GM23338 (cell line): Measurements from ENCODE around the gene PINK1. TPM values are rescaled to one million over a fixed set of nuclear protein-coding genes. Genes with fewer than 3 reads are reported as not detected.

ENCODE experiments used
- ATAC-seq: fragments of 200-7000 bp; cut with Tn5 transposase; 3 replicates; pipeline ENCODE4 v1.9.1; 2020
- DNase-seq: peaks from one replicate; pipeline ENCODE4 v3.0.0-alpha.2; 2015; ENCODE audit warnings: low spot score
- H2AFZ ChIP-seq: fragments of 200-600 bp; sonication (generic); 2 replicates; pipeline ENCODE4 v1.8.0; 2016; ENCODE audit warnings: antibody characterized with exemption, mild to moderate bottlenecking, moderate library complexity
- H3F3A ChIP-seq: fragments of 200-600 bp; sonication (generic); replicated peaks from 2 replicates; pipeline ENCODE4 v1.8.0; 2017; ENCODE audit warnings: antibody characterized with exemption, mixed run types, low read depth
- H3K27ac ChIP-seq: fragments of 200-600 bp; sonication (generic); 2 replicates; pipeline ENCODE4 v1.6.1; 2016; ENCODE audit warnings: low read depth
- H3K27me3 ChIP-seq: fragments of 200-600 bp; sonication (generic); 2 replicates; pipeline ENCODE4 v1.8.0; 2016; ENCODE audit warnings: mild to moderate bottlenecking, mixed run types, moderate library complexity; ENCODE audit not compliant: insufficient read depth
- H3K36me3 ChIP-seq: fragments of 200-600 bp; sonication (generic); 2 replicates; pipeline ENCODE4 v1.8.0; 2016; ENCODE audit warnings: mild to moderate bottlenecking; ENCODE audit not compliant: insufficient read depth
- H3K4me1 ChIP-seq: fragments of 200-600 bp; sonication (generic); 2 replicates; pipeline ENCODE4 v1.8.0; 2016; ENCODE audit warnings: mild to moderate bottlenecking, moderate library complexity; ENCODE audit not compliant: insufficient read depth
- H3K4me2 ChIP-seq: fragments of 200-600 bp; sonication (generic); 2 replicates; pipeline ENCODE4 v1.7.1; 2017; ENCODE audit warnings: mixed run types
- H3K4me3 ChIP-seq: fragments of 200-600 bp; sonication (generic); 2 replicates; pipeline ENCODE4 v1.6.1; 2016; ENCODE audit warnings: mixed run types
- H3K79me2 ChIP-seq: fragments of 200-600 bp; sonication (generic); replicated peaks from 2 replicates; pipeline ENCODE4 v1.8.0; 2017; ENCODE audit warnings: mild to moderate bottlenecking; ENCODE audit not compliant: insufficient read depth
- H3K9me2 ChIP-seq: fragments of 200-600 bp; sonication (generic); 2 replicates; pipeline ENCODE4 v1.8.0; 2017; ENCODE audit not compliant: insufficient read depth
- H4K20me1 ChIP-seq: fragments of 200-600 bp; sonication (generic); replicated peaks from 2 replicates; pipeline ENCODE4 v1.8.0; 2017; ENCODE audit warnings: mild to moderate bottlenecking; ENCODE audit not compliant: insufficient read depth
- H3K27ac Mint-ChIP-seq: 2 replicates; pipeline ENCODE4 v1.8.0; 2020; ENCODE audit warnings: inconsistent platforms, mild to moderate bottlenecking, moderate library complexity, mixed read lengths
- H3K27me3 Mint-ChIP-seq: 3 replicates; pipeline ENCODE4 v1.8.0; 2022; ENCODE audit warnings: low read depth, mild to moderate bottlenecking, moderate library complexity, mixed read lengths, inconsistent platforms; ENCODE audit not compliant: insufficient read depth, poor library complexity
- H3K36me3 Mint-ChIP-seq: 3 replicates; pipeline ENCODE4 v1.8.0; 2021; ENCODE audit warnings: low read depth, mild to moderate bottlenecking, inconsistent platforms, moderate library complexity, mixed read lengths
- H3K4me1 Mint-ChIP-seq: 3 replicates; pipeline ENCODE4 v1.8.0; 2020; ENCODE audit warnings: mild to moderate bottlenecking, inconsistent platforms, mixed read lengths
- H3K4me3 Mint-ChIP-seq: 3 replicates; pipeline ENCODE4 v1.8.0; 2021; ENCODE audit warnings: moderate library complexity, mild to moderate bottlenecking, inconsistent platforms, mixed read lengths
- H3K9me3 Mint-ChIP-seq: 3 replicates; pipeline ENCODE4 v1.8.0; 2020; ENCODE audit warnings: moderate library complexity, mild to moderate bottlenecking, inconsistent platforms, mixed read lengths
- CREB1 ChIP-seq: fragments of 250-450 bp; sonication (Bioruptor Pico); IDR thresholded peaks from 2 replicates; pipeline ENCODE4 v1.5.0; 2020; ENCODE audit warnings: low read depth, mild to moderate bottlenecking, moderate library complexity
- EZH2 ChIP-seq: fragments of 200-600 bp; sonication (generic); IDR thresholded peaks from one replicate; pipeline ENCODE4 v1.8.0; 2017; ENCODE audit warnings: antibody characterized with exemption, mild to moderate bottlenecking, low read depth; ENCODE audit not compliant: unreplicated experiment
- EZH2phosphoT487 ChIP-seq: fragments of 200-600 bp; sonication (generic); IDR thresholded peaks from one replicate; pipeline ENCODE4 v1.8.1; 2018; ENCODE audit warnings: antibody characterized with exemption; ENCODE audit not compliant: unreplicated experiment
- JUNB ChIP-seq: IDR thresholded peaks from one replicate; pipeline ENCODE4 v1.6.1; 2016; ENCODE audit warnings: antibody characterized with exemption; ENCODE audit not compliant: unreplicated experiment
- NANOG ChIP-seq: IDR thresholded peaks from 2 replicates; pipeline ENCODE4 v1.6.1; 2016; ENCODE audit warnings: antibody characterized with exemption, borderline replicate concordance
- POLR2AphosphoS5 ChIP-seq: IDR thresholded peaks from 2 replicates; pipeline ENCODE4 v1.6.1; 2016; ENCODE audit warnings: antibody characterized with exemption, low read depth
- STAT1 ChIP-seq: IDR thresholded peaks from one replicate; pipeline ENCODE4 v1.6.1; 2016; ENCODE audit warnings: antibody characterized with exemption; ENCODE audit not compliant: unreplicated experiment
- ZNF114 ChIP-seq: fragments of 250-450 bp; sonication (Bioruptor Pico); IDR thresholded peaks from 2 replicates; pipeline ENCODE4 v1.5.0; 2020; ENCODE audit warnings: mild to moderate bottlenecking, moderate library complexity
- ZNF331 ChIP-seq: fragments of 250-450 bp; sonication (Bioruptor Pico); IDR thresholded peaks from 2 replicates; pipeline ENCODE4 v1.5.0; 2020; ENCODE audit warnings: low read depth, mild to moderate bottlenecking, moderate library complexity
- polyA plus RNA-seq: library from polyadenylated mRNA; unstranded; fragments of >200 nt; fragmentation: Nextera tagmentation; extraction: Ambion mirVana; gene quantifications from 2 replicates; pipeline ENCODE4 v1.2.1, GENCODE V29; 2016
- total RNA-seq: library from RNA; depleted of rRNA; stranded (reverse); fragments of >200 nt; shearing (Covaris generic); gene quantifications from 2 replicates; pipeline ENCODE4 v1.2.3, GENCODE V29; 2014
- TF ChIP-seq, protein P1 (sequence below): IDR thresholded peaks from 2 replicates; pipeline ENCODE4 v1.6.1; 2016; ENCODE audit warnings: antibody characterized with exemption
- TF ChIP-seq, protein P2 (sequence below): fragments of 250-450 bp; sonication (Bioruptor Pico); IDR thresholded peaks from 2 replicates; pipeline ENCODE4 v1.5.0; 2020; ENCODE audit warnings: mild to moderate bottlenecking, moderate library complexity
- TF ChIP-seq, protein P3 (sequence below): IDR thresholded peaks from one replicate; pipeline ENCODE4 v1.6.1; 2018; ENCODE audit warnings: antibody characterized with exemption; ENCODE audit not compliant: unreplicated experiment
- TF ChIP-seq, protein P4 (sequence below), 2 experiments: fragments of 200-600 bp in 1 of 2; sonication (generic) in 1 of 2; conservative IDR thresholded peaks; 2 replicates each; pipeline versions ENCODE4 v1.5.1 to v1.6.1; 2016 to 2017; ENCODE audit warnings: antibody characterized with exemption in 2 of 2, low read depth in 2 of 2, mild to moderate bottlenecking in 2 of 2, moderate library complexity in 1 of 2

Gene PINK1
- total and polyA plus RNA-seq, 2 experiments from 2014 or later = 20.8 to 42.7 TPM

DNA sequence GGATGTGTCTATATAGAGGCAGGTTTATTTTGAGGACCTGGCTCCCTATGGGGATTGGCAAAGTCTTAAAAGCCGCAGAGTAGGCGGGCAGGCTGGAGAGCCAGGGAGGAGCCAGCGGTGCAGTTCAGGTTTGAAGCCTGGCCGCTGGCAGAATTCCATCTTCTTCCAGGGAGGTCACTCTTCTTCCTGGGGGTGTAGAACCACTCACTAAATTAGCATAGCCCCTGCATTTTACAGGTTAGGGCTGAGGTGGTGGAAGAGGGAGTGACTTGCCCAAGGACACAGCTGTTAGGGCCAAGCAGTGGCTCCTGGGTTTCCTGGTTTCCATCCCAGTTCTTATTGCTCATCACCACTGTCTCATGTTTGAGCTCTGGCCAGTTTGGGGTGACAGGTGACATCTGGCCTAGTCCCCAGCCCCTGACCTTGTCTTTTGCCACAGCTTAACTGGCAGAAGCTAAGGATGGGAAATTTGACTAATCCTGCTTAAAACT, 1.4 kb downstream of the PINK1 start:
- H2AFZ ChIP-seq = peak overlapping the region; percentile 82

More for the DNA sequence above, 1.4 kb downstream of the PINK1 start:
- H3K27me3 Mint-ChIP-seq = peaks cover 18% of the 10 kb centered on the region
- no peak for TF ChIP-seq EZH2phosphoT487
- TF ChIP-seq ZNF114 (CRISPR knock-in tag) = no peak
- TF ChIP-seq ZNF331 (CRISPR knock-in tag) = no peak
- TF ChIP-seq JUNB = no peak
- no peak for TF ChIP-seq CREB1 (CRISPR knock-in tag)
- no peak for TF ChIP-seq EZH2
- TF ChIP-seq, protein P1, sequence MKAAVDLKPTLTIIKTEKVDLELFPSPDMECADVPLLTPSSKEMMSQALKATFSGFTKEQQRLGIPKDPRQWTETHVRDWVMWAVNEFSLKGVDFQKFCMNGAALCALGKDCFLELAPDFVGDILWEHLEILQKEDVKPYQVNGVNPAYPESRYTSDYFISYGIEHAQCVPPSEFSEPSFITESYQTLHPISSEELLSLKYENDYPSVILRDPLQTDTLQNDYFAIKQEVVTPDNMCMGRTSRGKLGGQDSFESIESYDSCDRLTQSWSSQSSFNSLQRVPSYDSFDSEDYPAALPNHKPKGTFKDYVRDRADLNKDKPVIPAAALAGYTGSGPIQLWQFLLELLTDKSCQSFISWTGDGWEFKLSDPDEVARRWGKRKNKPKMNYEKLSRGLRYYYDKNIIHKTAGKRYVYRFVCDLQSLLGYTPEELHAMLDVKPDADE = no peak
- TF ChIP-seq, protein P2, sequence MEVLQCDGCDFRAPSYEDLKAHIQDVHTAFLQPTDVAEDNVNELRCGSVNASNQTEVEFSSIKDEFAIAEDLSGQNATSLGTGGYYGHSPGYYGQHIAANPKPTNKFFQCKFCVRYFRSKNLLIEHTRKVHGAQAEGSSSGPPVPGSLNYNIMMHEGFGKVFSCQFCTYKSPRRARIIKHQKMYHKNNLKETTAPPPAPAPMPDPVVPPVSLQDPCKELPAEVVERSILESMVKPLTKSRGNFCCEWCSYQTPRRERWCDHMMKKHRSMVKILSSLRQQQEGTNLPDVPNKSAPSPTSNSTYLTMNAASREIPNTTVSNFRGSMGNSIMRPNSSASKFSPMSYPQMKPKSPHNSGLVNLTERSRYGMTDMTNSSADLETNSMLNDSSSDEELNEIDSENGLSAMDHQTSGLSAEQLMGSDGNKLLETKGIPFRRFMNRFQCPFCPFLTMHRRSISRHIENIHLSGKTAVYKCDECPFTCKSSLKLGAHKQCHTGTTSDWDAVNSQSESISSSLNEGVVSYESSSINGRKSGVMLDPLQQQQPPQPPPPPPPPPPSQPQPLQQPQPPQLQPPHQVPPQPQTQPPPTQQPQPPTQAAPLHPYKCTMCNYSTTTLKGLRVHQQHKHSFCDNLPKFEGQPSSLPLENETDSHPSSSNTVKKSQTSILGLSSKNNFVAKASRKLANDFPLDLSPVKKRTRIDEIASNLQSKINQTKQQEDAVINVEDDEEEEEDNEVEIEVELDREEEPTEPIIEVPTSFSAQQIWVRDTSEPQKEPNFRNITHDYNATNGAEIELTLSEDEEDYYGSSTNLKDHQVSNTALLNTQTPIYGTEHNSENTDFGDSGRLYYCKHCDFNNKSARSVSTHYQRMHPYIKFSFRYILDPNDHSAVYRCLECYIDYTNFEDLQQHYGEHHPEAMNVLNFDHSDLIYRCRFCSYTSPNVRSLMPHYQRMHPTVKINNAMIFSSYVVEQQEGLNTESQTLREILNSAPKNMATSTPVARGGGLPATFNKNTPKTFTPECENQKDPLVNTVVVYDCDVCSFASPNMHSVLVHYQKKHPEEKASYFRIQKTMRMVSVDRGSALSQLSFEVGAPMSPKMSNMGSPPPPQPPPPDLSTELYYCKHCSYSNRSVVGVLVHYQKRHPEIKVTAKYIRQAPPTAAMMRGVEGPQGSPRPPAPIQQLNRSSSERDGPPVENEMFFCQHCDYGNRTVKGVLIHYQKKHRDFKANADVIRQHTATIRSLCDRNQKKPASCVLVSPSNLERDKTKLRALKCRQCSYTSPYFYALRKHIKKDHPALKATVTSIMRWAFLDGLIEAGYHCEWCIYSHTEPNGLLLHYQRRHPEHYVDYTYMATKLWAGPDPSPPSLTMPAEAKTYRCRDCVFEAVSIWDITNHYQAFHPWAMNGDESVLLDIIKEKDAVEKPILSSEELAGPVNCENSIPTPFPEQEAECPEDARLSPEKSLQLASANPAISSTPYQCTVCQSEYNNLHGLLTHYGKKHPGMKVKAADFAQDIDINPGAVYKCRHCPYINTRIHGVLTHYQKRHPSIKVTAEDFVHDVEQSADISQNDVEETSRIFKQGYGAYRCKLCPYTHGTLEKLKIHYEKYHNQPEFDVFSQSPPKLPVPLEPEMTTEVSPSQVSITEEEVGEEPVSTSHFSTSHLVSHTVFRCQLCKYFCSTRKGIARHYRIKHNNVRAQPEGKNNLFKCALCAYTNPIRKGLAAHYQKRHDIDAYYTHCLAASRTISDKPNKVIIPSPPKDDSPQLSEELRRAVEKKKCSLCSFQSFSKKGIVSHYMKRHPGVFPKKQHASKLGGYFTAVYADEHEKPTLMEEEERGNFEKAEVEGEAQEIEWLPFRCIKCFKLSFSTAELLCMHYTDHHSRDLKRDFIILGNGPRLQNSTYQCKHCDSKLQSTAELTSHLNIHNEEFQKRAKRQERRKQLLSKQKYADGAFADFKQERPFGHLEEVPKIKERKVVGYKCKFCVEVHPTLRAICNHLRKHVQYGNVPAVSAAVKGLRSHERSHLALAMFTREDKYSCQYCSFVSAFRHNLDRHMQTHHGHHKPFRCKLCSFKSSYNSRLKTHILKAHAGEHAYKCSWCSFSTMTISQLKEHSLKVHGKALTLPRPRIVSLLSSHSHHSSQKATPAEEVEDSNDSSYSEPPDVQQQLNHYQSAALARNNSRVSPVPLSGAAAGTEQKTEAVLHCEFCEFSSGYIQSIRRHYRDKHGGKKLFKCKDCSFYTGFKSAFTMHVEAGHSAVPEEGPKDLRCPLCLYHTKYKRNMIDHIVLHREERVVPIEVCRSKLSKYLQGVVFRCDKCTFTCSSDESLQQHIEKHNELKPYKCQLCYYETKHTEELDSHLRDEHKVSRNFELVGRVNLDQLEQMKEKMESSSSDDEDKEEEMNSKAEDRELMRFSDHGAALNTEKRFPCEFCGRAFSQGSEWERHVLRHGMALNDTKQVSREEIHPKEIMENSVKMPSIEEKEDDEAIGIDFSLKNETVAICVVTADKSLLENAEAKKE (CRISPR knock-in tag) = no peak
- no peak for TF ChIP-seq POLR2AphosphoS5
- TF ChIP-seq NANOG = no peak
- TF ChIP-seq, protein P3, sequence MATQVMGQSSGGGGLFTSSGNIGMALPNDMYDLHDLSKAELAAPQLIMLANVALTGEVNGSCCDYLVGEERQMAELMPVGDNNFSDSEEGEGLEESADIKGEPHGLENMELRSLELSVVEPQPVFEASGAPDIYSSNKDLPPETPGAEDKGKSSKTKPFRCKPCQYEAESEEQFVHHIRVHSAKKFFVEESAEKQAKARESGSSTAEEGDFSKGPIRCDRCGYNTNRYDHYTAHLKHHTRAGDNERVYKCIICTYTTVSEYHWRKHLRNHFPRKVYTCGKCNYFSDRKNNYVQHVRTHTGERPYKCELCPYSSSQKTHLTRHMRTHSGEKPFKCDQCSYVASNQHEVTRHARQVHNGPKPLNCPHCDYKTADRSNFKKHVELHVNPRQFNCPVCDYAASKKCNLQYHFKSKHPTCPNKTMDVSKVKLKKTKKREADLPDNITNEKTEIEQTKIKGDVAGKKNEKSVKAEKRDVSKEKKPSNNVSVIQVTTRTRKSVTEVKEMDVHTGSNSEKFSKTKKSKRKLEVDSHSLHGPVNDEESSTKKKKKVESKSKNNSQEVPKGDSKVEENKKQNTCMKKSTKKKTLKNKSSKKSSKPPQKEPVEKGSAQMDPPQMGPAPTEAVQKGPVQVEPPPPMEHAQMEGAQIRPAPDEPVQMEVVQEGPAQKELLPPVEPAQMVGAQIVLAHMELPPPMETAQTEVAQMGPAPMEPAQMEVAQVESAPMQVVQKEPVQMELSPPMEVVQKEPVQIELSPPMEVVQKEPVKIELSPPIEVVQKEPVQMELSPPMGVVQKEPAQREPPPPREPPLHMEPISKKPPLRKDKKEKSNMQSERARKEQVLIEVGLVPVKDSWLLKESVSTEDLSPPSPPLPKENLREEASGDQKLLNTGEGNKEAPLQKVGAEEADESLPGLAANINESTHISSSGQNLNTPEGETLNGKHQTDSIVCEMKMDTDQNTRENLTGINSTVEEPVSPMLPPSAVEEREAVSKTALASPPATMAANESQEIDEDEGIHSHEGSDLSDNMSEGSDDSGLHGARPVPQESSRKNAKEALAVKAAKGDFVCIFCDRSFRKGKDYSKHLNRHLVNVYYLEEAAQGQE = no peak
- no peak for TF ChIP-seq STAT1
- TF ChIP-seq, protein P4, sequence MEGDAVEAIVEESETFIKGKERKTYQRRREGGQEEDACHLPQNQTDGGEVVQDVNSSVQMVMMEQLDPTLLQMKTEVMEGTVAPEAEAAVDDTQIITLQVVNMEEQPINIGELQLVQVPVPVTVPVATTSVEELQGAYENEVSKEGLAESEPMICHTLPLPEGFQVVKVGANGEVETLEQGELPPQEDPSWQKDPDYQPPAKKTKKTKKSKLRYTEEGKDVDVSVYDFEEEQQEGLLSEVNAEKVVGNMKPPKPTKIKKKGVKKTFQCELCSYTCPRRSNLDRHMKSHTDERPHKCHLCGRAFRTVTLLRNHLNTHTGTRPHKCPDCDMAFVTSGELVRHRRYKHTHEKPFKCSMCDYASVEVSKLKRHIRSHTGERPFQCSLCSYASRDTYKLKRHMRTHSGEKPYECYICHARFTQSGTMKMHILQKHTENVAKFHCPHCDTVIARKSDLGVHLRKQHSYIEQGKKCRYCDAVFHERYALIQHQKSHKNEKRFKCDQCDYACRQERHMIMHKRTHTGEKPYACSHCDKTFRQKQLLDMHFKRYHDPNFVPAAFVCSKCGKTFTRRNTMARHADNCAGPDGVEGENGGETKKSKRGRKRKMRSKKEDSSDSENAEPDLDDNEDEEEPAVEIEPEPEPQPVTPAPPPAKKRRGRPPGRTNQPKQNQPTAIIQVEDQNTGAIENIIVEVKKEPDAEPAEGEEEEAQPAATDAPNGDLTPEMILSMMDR (conservative IDR thresholded peaks at IDR 0.05; ENCODE audit: low read depth in 2 of 2) = no peak
- Histone ChIP-seq H3K4me2 (peak overlapping the region; percentile 81), H3K4me3 (peak overlapping the region; percentile 68), H3K27me3 (no peaks in the 10 kb centered on the region), H3K27ac (peak overlapping the region; percentile 72; the same call in 1 of the 2 replicates), H3F3A (no peaks in the 10 kb centered on the region), H3K4me1 (peaks cover 4% of the 10 kb centered on the region), H3K9me2 (no peaks in the 10 kb centered on the region), H4K20me1 (no peaks in the 10 kb centered on the region), H3K36me3 (no peaks in the 10 kb centered on the region), H3K79me2 (no peaks in the 10 kb centered on the region)
- H3K9me3 Mint-ChIP-seq = peaks cover 4% of the 10 kb centered on the region; the same call in 1 of the 3 replicates
- DNase-seq (peak; percentile 81), ATAC-seq (peak; percentile 80)
- H3K4me3 Mint-ChIP-seq = peak overlapping the region; percentile 87
- H3K36me3 Mint-ChIP-seq = no peaks in the 10 kb centered on the region; the same call in 2 of the 3 replicates
- peak overlapping the region; percentile 94; the same call in 1 of the 2 replicates for H3K27ac Mint-ChIP-seq
- peaks cover 3% of the 10 kb centered on the region; the same call in 1 of the 3 replicates for H3K4me1 Mint-ChIP-seq
